HUES48 (cell line): ENCODE data around the gene ECI1.
A peak's percentile ranks its signal among the peaks of the same experiment; 100 is the strongest.
"Not testable (repeated sequence)": the region's sequence is repeated elsewhere in the genome, so short reads cannot be mapped to it uniquely, and the experiment has no call there.

ENCODE experiments used
- H3K27ac ChIP-seq: one replicate; pipeline ENCODE4 v1.7.0; 2013; ENCODE audit warnings: low read depth, low read length, inconsistent platforms
- H3K27me3 ChIP-seq: 2 replicates; pipeline ENCODE4 v1.6.1; 2013; ENCODE audit warnings: mild to moderate bottlenecking, low read length; ENCODE audit not compliant: control insufficient read depth, insufficient read depth
- H3K36me3 ChIP-seq: 2 replicates; pipeline ENCODE4 v1.6.1; 2013; ENCODE audit warnings: low read length; ENCODE audit not compliant: control insufficient read depth, insufficient read depth
- H3K4me1 ChIP-seq: 2 replicates; pipeline ENCODE4 v1.6.1; 2013; ENCODE audit warnings: mild to moderate bottlenecking, low read length; ENCODE audit not compliant: control insufficient read depth, insufficient read depth
- H3K4me3 ChIP-seq: 2 replicates; pipeline ENCODE4 v1.5.1; 2013; ENCODE audit warnings: mild to moderate bottlenecking, low read depth, low read length
- H3K9ac ChIP-seq: 2 replicates; pipeline ENCODE4 v1.6.1; 2013; ENCODE audit warnings: mild to moderate bottlenecking, low read depth, low read length, moderate library complexity
- H3K9me3 ChIP-seq: 2 replicates; pipeline ENCODE4 v1.6.1; 2013; ENCODE audit warnings: low read length; ENCODE audit not compliant: control insufficient read depth, insufficient read depth

ECI1 gene

GRCh38 chr16:2206780-2207433, 44.5 kb downstream of the ECI1 start:
- H3K27me3 ChIP-seq = no peaks in the 10 kb centered on the region
- H3K27ac ChIP-seq = no peak overlapping the region

GRCh38 chr16:2206420-2206779, 45.0 kb downstream of the ECI1 start:
- Histone ChIP-seq H3K36me3 (peaks cover 31% of the 10 kb centered on the region), H3K27ac (no peak overlapping the region), H3K4me1 (no peaks in the 10 kb centered on the region), H3K27me3 (no peaks in the 10 kb centered on the region), H3K9me3 (no peaks in the 10 kb centered on the region), H3K9ac (no peak overlapping the region), H3K4me3 (peak overlapping the region; percentile 87)

More at GRCh38 chr16:2206780-2207433, 44.5 kb downstream of the ECI1 start:
- Histone ChIP-seq H3K4me3 (no peak overlapping the region), H3K9ac (no peak overlapping the region), H3K9me3 (no peaks in the 10 kb centered on the region), H3K4me1 (no peaks in the 10 kb centered on the region), H3K36me3 (peaks cover 31% of the 10 kb centered on the region)

- no peaks in the 10 kb centered on the region for H3K9me3 ChIP-seq
- H3K36me3 ChIP-seq = peaks cover 31% of the 10 kb centered on the region
- H3K4me3 ChIP-seq = peak overlapping the region; percentile 87
- H3K27ac ChIP-seq = peak overlapping the region; percentile 94
- no peaks in the 10 kb centered on the region for H3K27me3 ChIP-seq
- peak overlapping the region; percentile 86 for H3K9ac ChIP-seq
- no peaks in the 10 kb centered on the region for H3K4me1 ChIP-seq
Measured at GRCh38 chr16:2205967-2206313, 45.4 kb downstream of the ECI1 start.

GRCh38 chr16:2205104-2205966, 46.1 kb downstream of the ECI1 start, which contains the start of gene MLST8:
MLST8 (plus strand) TSS chr16:2205454; CDS start chr16:2206086, 632 bp downstream.
- Histone ChIP-seq H3K27ac (peak within 1 kb of the TSS; percentile 94), H3K4me3 (peak within 1 kb of the TSS; percentile 87), H3K4me1 (no peaks in the 10 kb centered on the region), H3K36me3 (peaks cover 31% of the 10 kb centered on the region), H3K27me3 (peaks cover 3% of the 10 kb centered on the region), H3K9me3 (no peaks in the 10 kb centered on the region), H3K9ac (peak within 1 kb of the TSS; percentile 86)

DNA sequence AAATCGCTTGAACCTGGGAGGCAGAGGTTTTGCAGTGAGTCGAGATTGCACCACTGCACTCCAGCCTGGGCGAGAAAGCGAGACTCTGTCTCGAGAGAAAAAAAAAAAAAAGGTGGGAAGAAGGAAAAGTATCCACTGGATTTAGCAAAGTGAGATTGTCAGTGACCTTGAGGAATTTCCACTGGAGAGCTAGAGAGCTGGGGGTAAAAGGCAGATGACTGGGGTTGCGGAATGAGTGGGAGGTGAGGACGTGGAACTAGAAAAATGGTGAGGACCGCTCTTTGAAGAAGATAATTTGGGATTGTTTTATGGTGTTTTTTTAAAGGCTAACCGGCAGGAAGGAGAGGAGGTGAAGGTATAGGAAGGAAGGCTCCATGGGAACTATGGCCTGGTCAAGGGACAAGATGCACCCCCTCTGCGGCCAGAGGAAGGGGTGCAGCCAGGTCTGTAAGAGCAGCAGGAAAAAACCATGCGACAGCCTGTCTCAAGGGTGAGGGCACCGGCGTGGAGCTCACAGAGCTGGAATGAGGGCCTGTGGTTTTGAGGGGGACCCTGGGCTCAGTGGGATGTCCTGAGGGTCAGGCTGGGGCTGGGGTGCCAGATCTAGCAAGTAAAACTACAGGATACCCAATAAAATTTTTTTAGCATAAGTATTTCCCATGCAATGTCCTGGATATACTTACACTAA, 46.8 kb downstream of the ECI1 start:
- no peak overlapping the region for H3K27ac ChIP-seq
- H3K36me3 ChIP-seq = peaks cover 31% of the 10 kb centered on the region
- peaks cover 5% of the 10 kb centered on the region for H3K27me3 ChIP-seq
- peak overlapping the region; percentile 47; the same call in 1 of the 2 replicates for H3K9ac ChIP-seq
- no peaks in the 10 kb centered on the region for H3K4me1 ChIP-seq
- H3K4me3 ChIP-seq = peak overlapping the region; percentile 87
- H3K9me3 ChIP-seq = no peaks in the 10 kb centered on the region

GRCh38 chr16:2203119-2203688, 48.2 kb downstream of the ECI1 start:
- H3K27ac ChIP-seq, H3K4me3 ChIP-seq, H3K9me3 ChIP-seq, H3K9ac ChIP-seq, H3K4me1 ChIP-seq: not testable (repeated sequence)
- Histone ChIP-seq H3K27me3 (peaks cover 17% of the 10 kb centered on the region), H3K36me3 (peaks cover 19% of the 10 kb centered on the region)

DNA sequence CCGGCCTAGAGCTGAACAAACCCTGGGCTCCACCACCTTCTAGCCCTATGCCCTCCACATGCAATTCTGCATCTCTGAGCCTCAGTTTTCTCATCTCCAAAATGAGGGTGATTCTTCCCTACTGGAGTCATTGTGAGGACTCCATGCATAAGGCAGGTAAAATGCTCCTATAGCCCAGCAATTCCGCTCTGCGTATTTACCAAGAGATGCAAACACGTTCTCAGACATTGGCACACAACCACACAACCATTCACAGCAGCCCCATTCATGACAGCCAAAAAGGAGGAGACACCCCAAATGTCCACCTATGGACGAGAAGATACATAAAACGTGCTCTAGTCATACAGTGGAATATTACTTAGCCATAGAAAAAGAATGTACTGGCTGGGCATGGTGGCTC, 51.1 kb downstream of the ECI1 start:
- Histone ChIP-seq H3K4me1 (no peaks in the 10 kb centered on the region), H3K36me3 (no peaks in the 10 kb centered on the region), H3K9ac (no peak overlapping the region), H3K27ac (no peak overlapping the region), H3K9me3 (no peaks in the 10 kb centered on the region), H3K4me3 (no peak overlapping the region), H3K27me3 (peaks cover 38% of the 10 kb centered on the region)

DNA sequence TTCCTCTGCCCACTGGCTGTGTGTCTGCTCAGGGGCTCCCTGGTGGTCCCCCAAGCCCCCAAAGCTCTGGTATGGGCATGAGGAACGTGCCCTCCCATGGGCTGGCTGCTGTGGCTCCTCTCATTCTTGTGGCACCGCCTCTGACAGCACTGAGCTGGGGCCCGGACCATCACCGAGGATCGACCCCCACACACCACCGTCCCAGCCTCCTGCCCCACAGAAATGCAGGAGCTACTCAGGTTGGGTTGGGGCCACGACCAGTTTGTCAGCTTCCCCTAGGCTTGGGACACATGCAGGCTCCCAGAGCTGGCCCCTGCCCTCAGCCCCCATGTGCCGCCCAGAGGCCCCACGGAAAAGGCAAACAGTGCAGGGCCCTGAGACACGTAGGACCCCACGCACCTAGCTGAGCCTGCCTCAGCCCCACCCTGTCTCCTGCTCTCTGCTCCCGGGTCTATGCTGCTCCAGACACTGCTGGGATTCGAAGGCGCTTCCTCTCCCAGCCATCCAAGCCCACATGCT, 51.7 kb downstream of the ECI1 start:
- Histone ChIP-seq H3K9me3 (no peaks in the 10 kb centered on the region), H3K9ac (no peak overlapping the region), H3K27me3 (peaks cover 42% of the 10 kb centered on the region), H3K4me3 (no peak overlapping the region), H3K27ac (no peak overlapping the region), H3K36me3 (no peaks in the 10 kb centered on the region), H3K4me1 (no peaks in the 10 kb centered on the region)

DNA sequence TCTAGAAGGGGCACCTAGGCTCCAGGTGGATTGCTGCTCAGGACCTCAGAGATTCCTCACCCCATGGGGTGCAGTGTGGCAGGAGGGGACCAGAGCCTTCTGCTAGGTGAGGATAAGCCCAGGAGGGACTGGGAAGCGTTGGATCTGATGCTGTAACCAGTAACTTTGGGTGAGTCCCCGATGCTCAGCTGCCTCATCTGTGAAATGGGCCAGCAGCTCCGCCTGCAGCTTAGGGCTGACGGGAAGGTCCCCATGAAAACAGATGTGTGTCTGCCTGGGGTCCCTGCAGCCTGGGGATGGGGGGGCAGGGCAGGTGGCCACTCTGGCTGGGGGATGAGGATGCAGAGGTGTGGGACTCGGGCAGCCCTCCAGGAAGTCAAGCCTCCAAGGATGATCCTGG, 52.3 kb downstream of the ECI1 start:
- Histone ChIP-seq H3K36me3 (no peaks in the 10 kb centered on the region), H3K4me3 (no peak overlapping the region), H3K27me3 (peaks cover 42% of the 10 kb centered on the region), H3K27ac (no peak overlapping the region), H3K9ac (no peak overlapping the region), H3K9me3 (no peaks in the 10 kb centered on the region), H3K4me1 (no peaks in the 10 kb centered on the region)

DNA sequence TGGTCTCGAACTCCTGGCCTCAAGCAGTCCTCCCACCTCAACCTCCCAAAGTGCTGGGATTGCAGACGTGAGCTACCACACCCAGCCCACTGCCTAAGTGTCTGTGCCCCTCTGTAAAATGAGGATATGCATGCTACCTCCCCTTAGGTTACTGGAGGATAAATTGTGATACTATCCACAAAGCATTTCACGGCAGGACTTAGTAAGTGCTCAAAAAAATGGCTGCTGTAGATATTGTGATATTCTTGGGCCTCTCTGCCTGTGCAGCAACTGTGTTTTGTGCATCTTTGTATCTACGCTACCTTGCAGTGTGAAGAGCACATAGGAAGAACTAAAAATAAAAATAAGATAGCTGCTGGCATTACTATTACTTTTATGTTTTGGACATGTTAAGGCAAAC, 53.1 kb downstream of the ECI1 start:
- no peaks in the 10 kb centered on the region for H3K4me1 ChIP-seq
- H3K9ac ChIP-seq = no peak overlapping the region
- no peak overlapping the region for H3K4me3 ChIP-seq
- H3K9me3 ChIP-seq = no peaks in the 10 kb centered on the region
- H3K27ac ChIP-seq = no peak overlapping the region
- peaks cover 42% of the 10 kb centered on the region for H3K27me3 ChIP-seq
- no peaks in the 10 kb centered on the region for H3K36me3 ChIP-seq
